HG03175 (cell line): ENCODE data around the gene EVPLL.
"Not testable (repeated sequence)": the region's sequence is repeated elsewhere in the genome, so short reads cannot be mapped to it uniquely, and the experiment has no call there.

Experiments used
- ATAC-seq: cut with Tn5 transposase; IDR thresholded peaks from one replicate; pipeline ENCODE4 v1.9.1; 2021; ENCODE audit warnings: mild to moderate bottlenecking, moderate library complexity; ENCODE audit not compliant: unreplicated experiment

EVPLL gene

GRCh38 chr17:18378614-18379013 lies 1.0 kb downstream of the EVPLL start:
- not testable (repeated sequence) for ATAC-seq

- no peak for ATAC-seq
Measured at GRCh38 chr17:18379246-18380146, 1.9 kb downstream of the EVPLL start.

GRCh38 chr17:18380471-18381157 lies 3.0 kb downstream of the EVPLL start:
- no peak for ATAC-seq

- ATAC-seq, result no peak
Measured at GRCh38 chr17:18381158-18381952, 3.8 kb downstream of the EVPLL start.

GRCh38 chr17:18381953-18382245 lies 4.3 kb downstream of the EVPLL start:
- no peak for ATAC-seq

- no peak for ATAC-seq
Measured at GRCh38 chr17:18382441-18383078, 5.0 kb downstream of the EVPLL start.

GRCh38 chr17:18383079-18383481 lies 5.5 kb downstream of the EVPLL start:
- ATAC-seq, result not testable (repeated sequence)

- ATAC-seq, result not testable (repeated sequence)
Measured at GRCh38 chr17:18384271-18384670, 6.7 kb downstream of the EVPLL start.

- ATAC-seq, result not testable (repeated sequence)
Measured at GRCh38 chr17:18387583-18387982, 10.0 kb downstream of the EVPLL start.

- ATAC-seq, result not testable (repeated sequence)
Measured at GRCh38 chr17:18388266-18388665, 10.7 kb downstream of the EVPLL start.

- not testable (repeated sequence) for ATAC-seq
Measured at GRCh38 chr17:18388728-18389127, 11.2 kb downstream of the EVPLL start.

GRCh38 chr17:18401872-18402590 lies 24.5 kb downstream of the EVPLL start:
- ATAC-seq, result not testable (repeated sequence)

GRCh38 chr17:18403166-18403565 lies 25.6 kb downstream of the EVPLL start:
- not testable (repeated sequence) for ATAC-seq

- peak; percentile 80 for ATAC-seq
Measured at GRCh38 chr17:18403604-18404003, 26.0 kb downstream of the EVPLL start.

GRCh38 chr17:18408906-18409305 lies 31.3 kb downstream of the EVPLL start:
- ATAC-seq, result not testable (repeated sequence)

- ATAC-seq, result not testable (repeated sequence)
Measured at GRCh38 chr17:18409321-18409720, 31.7 kb downstream of the EVPLL start.

GRCh38 chr17:18410736-18411135 lies 33.2 kb downstream of the EVPLL start:
- not testable (repeated sequence) for ATAC-seq

- ATAC-seq, result not testable (repeated sequence)
Measured at GRCh38 chr17:18411377-18411864, 33.8 kb downstream of the EVPLL start.

- ATAC-seq, result not testable (repeated sequence)
Measured at GRCh38 chr17:18412001-18412538, 34.5 kb downstream of the EVPLL start.

GRCh38 chr17:18421521-18421920 lies 43.9 kb downstream of the EVPLL start:
- ATAC-seq, result not testable (repeated sequence)
